Gastroesophageal sphincter (tissue), 3 donors: ENCODE data around the gene PRR5L.

Experiments used
- CTCF ChIP-seq, 4 experiments: fragments of 200-600 bp in 2 of 4; fragments of 450-650 bp in 2 of 4; sonication (generic) in 1 of 4; IDR thresholded peaks; one replicate each; pipeline ENCODE4 v1.5.1; 2017 to 2019; ENCODE audit warnings: antibody characterized with exemption in 4 of 4, mild to moderate bottlenecking in 2 of 4, moderate library complexity in 2 of 4
- EP300 ChIP-seq: sonication (generic); formaldehyde crosslinking; IDR thresholded peaks from one replicate; pipeline ENCODE4 v1.6.1; 2017; ENCODE audit warnings: antibody characterized with exemption, mild to moderate bottlenecking
- POLR2AphosphoS5 ChIP-seq: sonication (generic); formaldehyde crosslinking; IDR thresholded peaks from one replicate; pipeline ENCODE4 v1.6.1; 2017; ENCODE audit warnings: antibody characterized with exemption

GRCh38 chr11:36402568-36403170 is 106.6 kb downstream of the PRR5L start:
- TF ChIP-seq EP300, result no peak
- TF ChIP-seq CTCF (IDR thresholded peaks at IDR 0.05), result no peak
- no peak for TF ChIP-seq POLR2AphosphoS5
